Stimulated activated CD4-positive, alpha-beta T cell treated with anti-CD3 and anti-CD28 coated beads, Interleukin-1b, Interleukin-23, amount 100 ng/mL, for 24 hours (primary cell): ENCODE results near the gene PSMB7.

Source experiments
- DNase-seq, 4 experiments: peaks; one replicate each; pipeline ENCODE4 v3.0.0-alpha.2; 2020; ENCODE audit warnings: low read depth in 4 of 4, low spot score in 1 of 4

Gene PSMB7

DNA sequence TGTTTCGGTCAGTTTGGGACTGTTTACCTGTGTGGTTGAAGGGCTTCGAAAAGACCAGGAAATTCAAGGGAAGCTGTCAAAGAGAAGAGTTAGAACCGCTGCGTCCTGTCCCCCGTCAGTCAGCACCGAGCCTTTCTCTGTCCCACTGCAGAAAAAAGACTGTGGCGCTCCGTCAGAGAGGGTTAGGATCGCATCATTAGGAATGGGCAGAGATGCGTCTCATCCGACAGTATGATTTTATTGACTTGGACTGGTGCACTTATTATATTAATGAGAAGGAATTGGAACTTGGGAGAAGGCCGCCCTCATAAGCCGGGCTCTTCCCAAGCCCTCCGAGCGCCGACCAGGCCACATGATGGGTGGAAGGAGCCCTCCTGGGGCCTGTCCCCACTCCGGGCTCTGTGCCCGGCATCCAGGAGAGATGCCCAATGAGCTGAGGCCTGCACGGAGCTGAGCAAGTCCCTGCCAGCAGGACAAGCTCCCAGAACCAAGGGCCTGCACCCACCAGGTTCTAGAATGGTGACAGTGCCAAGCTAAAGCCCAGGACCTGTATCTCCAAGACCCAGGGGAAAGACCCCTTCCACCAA, 85.9 kb downstream of the PSMB7 start:
- no peak for DNase-seq

DNA sequence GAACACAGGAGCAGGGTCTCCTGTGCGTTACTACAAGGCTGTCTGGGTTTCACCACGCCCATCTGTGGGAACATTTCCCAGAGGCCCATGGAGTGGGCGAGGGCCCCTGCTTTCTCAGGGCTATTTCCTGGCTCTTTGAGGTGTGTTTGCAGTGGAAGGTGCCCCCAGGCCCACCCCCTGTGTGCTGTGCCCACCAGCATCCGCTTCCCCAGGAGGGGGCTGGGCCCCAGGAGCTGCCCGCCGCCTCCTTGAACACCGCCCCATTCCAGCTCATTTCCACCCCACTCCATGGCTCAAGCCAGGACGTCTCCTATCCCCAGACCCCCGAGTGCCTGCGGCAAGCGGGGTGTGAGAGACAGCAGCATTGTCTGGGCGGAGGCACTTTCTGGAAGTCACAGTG, 87.0 kb downstream of the PSMB7 start:
- no peak for DNase-seq

DNA sequence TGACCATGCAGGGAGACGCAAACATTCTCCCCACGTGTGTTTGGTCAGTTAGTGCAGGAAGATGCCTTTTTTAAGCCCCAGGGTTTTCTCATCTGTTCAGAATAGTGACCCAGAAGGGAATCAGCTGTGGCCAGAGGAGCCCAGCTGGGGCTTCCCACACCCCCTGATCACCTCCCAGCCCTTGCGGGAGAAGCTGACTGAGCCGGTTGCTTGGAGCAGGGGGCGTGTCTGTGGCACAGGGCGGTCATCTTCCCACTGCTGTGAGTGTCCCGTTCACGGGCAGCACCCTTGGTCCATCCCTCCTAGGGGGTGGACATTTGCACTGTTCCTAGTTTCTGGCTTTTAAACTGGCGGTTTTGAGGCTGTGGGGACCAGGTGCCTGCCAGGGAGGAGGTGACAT, 87.8 kb downstream of the PSMB7 start:
- DNase-seq, result no peak

DNA sequence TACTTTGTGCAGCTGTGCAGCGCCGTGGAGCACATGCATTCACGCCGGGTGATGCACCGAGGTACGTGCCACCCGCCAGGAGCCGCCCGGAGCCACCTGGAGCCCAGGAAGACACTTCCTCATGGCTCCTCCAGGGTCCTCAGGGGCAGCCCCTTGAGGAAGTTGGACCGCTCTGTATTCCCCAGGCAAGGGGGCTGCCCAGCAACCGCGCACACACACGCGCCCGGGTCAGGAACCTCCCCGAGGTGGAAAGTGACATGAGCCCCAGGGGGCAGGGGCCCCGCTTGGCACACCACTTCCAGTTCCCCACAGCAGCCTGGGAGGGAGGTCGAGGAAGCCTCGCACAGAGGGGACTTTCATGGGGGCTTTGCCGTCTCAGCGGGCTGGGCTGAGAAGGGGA, 88.9 kb downstream of the PSMB7 start:
- DNase-seq, result no peak

DNA sequence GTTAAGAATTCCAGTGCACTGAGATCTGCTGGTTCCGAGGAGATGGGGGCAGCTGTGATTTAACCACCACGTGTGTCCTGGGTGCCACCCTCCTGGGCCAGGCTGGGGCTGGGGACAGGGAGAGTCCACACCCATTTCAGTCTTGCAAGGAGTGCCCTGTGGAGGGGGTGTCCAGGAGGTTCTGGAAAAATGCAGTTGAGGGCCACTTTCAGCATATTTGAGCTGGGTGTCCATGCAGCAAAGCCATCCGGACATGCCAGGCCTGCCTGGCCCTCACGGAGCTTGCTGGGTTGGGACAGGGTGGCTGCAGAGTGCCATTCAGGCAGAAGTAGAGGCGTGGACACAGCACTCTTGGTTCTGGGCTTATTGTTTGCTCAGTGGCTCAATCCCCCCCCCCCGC, 89.4 kb downstream of the PSMB7 start:
- DNase-seq, result no peak

DNA sequence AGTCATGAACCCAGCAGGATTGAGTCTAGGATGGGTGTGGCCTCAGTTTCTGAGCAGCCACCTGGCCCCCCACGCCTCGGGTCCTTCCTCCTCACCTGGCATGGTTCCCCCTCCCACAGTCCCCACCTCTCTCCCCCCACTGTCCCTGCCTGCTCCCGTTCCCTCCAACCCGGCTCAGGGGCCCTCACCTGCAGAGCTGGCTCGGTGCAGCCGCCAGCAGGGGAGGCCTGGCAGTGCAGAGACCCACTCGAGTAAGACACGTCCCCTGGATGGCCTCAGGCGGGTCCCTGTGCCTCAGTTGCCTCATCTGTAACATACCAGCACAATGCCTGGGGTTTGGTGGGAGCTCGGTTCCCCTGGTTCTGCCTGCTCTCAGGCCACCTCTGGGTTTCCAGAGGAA, 91.3 kb downstream of the PSMB7 start:
- no peak for DNase-seq

DNA sequence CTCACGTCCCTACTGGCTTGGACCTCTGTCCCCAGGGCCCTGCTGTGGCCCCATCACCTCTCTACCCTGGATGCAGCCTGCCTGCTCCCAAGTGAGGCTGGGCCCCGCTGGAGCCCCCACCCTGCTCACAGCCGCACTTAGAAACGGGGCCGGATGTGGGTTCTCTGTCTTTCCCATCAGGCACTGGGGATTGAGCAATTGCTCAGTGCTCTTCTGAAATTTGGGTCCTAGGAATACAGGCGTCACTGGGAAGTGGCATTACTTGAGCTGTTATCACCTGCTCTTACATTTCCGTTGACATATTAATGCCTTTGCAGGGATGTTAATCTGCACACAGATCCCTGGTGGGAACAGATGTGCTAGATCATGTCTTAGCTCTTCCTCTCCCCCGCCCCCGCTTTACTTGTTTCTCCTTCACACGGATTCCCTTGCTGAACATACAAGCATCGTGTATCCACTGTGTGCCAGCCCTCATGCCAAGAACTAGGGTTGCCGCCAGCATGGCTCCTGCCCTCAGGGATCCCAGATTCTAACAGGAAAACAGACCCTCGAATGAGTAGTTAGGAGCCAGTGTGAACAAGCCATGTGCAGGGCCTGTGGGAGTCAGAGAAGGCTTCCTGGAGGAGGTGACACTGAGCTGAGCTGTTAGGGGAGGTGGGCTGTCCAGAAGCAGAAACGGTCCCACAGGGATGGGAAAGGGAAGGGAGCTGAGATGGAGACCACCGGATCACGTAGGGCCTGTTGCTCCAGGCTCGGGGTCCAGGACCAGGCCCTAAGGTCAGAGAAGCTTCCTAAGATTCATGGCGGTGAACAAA, 92.4 kb downstream of the PSMB7 start:
- no peak for DNase-seq

DNA sequence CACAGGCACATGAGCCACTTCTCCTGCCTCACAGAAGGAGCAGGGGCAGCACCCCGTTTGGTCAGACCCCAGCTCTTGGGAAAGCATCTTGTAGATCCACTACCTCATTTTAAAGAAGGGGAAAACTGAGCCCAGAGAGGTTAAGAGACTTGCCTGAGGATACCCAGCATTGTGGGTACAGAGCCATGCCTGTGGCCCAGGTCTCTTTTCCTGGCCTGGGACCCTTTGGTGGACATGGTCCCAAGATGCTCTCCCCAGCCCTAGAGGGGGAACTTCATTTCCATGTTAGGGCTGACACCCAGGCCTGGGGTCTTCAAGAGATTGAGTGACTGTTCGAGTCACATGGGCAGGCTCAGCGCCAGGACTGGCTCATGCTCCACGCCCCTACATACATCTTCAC, 93.3 kb downstream of the PSMB7 start:
- no peak for DNase-seq

DNA sequence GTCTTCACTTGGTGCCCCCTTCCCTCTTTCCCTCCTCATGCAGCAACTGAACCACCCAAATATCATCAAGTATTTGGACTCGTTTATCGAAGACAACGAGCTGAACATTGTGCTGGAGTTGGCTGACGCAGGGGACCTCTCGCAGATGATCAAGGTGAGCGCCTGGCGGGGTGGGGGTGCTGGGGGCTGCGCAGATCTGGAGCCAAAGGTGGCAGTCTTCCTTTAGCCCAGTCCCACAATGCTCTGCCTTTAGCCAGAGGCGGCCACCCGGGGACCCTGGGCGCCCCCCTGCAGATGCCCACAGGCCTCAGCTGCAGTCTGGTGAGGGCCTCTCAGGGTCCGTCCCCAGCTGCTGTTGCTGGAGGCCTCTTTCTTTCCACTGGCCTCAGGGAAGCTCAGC, 93.8 kb downstream of the PSMB7 start:
- DNase-seq, result no peak

DNA sequence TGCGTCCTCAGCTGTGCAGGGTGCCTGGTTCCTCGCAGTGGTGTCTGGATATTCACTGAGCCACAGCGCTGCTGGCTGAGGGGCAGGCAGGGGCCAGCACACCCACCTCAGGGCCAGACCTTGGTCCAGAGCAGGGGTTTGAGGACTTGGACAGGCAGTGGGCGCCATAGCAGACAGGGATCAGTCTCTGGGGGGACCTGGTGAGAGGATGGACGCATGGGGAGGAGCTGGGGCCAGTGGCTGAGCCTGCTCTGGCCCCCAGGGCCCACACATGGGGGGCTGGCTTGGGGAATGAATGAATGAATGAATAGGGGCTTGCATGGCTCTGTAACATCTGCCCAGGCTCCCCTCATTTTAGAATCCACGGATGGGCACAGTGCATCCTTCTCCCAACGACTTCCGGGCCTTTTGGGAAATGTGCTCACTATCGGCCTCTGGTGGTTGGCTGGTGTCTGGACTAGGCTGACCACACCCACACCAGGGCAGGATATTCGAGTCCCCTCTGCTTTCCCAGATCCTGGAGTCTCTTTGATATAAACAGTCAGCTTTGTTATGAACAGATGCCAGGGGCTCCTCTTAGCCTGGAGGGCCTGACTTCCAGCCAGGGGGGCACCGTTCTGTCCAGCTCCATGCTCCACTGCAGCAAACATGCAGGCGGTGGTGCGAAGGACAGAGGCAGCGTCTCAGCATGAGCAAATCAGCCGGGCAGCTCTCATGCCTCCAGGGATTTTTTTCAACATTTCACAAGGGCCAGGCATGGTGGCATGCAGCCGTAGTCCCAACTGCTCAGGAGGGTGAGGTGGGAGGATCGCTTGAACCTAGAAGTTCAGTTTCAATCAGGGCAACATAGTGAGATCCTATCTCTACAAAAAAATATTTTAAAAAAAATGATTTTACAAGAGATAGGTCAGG, 94.9 kb downstream of the PSMB7 start:
- peak; percentile 12 to 25 (median 21) for DNase-seq

DNA sequence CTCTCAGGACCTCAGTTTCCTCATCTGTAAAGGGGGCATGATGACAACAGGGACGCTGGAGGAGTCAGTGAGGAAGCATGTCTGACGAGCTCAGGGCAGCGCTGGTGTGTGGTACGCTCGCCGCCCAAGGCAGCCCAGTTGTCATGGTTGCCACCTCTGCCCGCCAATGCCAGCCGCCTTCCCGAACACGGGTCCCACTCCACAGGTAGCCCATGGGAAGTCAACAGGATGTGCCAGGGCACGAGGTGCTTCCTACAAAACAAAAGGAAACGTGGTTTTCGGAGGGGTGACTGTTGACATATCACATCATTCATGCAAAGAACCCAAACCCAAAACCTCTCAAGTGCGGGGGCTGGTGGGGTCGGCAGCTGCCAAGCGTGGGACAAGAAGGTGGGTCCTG, 99.4 kb downstream of the PSMB7 start:
- DNase-seq, result no peak

DNA sequence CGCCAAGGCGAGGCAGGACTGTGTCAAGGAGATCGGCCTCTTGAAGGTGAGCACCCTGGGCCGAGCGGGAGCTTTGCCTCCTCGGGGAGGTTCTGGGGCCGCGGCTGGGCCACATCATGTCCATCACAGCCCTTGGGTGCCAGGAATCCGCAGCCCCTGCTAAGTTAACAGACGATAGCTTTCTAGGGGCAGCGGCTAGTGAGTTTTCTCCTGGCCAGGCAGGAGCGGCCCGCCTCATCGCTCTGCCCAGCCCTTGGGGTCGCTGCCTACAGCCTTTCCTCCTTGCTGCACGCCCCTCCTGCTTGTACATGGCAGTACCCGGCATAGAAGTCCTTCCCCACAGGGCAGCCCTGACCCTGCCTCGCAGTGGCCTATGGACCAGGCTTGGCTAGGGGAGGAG, 101.3 kb downstream of the PSMB7 start:
- DNase-seq, result no peak

DNA sequence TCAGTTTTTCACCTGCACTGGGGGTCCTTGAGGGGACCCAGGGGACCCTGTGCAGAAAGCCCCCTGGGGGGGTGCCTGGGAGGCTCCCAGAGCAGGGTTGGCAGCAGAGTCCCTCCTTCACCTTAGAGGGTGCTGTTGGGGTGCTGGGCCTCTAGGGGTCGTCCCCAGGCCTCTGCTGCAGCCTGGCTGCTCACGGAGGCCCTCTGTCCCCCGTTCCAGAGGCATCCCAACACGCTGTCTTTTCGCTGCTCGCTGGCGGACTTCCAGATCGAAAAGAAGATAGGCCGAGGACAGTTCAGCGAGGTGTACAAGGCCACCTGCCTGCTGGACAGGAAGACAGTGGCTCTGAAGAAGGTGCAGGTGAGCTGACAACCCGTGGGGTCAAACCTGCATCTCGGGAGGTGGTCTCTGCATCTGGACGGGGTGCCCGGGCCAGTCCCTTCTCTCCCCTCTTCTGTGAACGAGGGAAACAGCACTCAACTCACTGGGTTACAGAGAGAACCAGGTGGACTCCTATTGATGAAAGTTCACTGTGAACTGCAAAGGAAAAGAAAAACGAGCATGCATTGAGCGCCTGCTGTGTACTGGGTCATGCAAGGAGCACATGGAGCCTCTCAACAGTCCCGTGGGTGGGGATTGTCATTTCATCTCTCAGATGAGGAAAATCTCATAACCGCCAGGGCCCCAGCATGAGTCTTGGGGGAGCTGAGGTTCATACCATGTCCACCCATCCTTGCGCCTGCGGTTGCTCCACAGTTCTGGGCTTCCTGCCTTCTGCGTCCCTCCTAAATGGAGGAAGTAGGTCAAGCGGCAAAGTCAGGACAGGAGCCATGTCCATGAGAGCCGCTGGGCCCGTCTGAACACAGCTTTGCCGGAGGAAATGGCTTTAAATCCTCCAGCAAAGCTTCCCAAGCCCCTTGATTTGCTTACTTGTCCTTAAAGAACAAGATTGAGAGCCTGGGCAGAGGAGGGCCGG, 102.7 kb downstream of the PSMB7 start:
- DNase-seq, result no peak

DNA sequence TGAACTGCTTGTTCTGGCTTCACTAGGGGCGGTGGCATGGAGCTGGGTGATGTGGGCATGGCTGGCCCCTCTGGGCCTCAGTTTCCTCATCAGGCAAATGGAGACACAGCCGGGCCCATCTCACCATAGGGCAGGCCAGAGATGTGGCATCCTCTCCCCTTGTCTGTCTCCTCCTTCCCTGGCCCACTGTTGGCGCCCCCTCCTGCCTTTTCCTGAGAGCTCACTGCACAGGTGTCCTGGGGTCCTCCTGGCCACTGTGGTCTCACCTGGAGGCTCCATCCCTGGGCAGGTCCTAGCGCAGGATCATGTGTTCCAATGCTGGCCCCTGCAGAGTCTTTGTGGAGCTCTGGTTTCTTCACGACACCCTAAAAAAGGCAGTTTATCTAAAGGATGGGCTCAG, 104.0 kb downstream of the PSMB7 start:
- DNase-seq, result no peak

DNA sequence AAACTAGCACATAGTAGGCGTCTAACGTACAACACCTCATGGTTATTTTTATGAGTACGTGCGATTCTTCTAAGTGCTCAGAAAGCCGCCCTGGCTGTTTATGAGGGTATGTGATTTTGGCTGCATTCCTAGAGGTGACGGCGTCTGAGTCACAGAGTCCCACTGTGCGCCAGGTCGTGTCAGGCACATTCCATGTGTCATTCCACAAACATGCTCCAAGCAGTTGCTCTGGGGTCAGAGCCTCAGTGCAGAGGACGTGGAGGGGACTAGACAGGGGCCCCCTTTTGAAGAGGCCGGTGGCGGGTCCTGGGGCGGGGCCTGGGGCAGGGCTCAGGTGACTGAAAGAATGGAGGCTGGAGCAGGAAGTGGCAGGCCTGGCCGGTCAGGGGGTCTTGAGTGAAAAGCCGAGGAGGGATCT, 105.6 kb downstream of the PSMB7 start:
- DNase-seq, result no peak

DNA sequence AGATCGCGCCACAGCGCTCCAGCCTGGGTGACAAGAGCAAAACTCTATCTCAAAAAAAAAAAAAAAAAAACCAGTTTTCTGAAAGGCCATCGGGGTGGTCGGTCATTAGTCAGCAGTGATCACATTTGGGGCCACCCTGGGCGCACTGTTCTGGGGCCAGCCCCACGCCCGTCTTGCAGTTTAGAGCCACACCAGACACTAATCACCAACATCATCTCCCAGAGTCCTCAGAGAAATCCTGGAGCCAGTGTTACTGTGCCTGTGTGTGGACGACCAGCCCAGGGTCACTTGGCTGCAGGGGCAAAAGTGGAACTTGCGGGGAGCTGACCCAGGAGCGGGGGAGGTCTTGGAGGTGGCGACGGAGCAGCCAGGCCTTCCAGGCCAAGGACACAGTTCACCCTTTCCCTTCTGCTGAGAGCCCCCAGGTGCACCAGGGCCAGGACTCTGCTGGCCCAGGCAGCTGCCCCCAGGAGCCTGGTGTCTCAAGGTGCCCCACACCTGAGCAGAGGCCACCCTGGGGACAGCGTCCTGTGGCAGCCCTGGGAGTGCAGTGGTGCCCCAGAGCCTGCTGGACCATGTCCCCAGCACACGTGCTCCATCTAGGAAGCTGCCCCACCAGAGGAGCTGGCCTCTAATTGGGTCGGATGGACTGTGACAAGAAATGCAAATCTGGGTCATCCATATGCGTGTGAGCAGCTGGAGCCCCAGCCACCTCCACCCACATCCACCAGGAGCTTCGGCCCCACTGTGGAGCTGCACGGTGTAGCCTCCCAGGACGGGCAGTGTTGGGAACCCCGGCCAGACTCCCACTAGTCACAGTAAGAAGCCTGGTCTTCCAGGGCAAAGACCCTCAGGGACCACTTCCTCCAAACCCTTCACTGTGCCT, 106.4 kb downstream of the PSMB7 start:
- no peak for DNase-seq

DNA sequence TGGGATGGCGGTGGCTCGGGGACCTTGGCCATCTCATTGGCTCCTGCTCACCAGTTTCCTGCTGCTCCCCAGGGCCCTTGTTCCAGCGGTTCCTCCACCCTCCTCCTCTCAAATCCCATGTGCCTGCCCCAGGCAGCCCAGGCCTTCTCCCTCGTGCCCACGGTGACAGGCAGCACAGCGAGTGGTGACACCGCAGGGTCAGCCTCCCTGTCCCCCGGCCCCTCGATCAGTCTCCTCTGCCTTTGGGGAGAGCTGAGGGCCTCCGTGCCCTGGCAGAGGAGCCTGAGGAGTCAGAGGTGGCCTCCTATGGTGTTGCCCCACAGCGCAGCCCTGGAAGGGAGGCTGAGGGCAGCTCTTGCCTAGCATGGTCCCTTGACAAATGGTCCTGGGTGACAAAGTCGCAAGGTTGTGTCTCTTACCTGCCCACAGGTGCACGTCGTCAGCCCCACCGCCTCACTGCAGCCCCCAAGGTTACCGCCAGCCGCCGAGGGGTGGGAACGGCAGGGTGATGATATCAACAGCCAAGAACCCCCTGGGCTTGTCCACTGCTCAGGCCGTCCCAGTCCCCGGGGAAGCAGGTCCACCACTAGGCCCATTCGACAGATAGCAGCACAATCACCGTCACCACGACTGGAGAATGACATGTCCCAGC, 107.7 kb downstream of the PSMB7 start:
- DNase-seq, result no peak

DNA sequence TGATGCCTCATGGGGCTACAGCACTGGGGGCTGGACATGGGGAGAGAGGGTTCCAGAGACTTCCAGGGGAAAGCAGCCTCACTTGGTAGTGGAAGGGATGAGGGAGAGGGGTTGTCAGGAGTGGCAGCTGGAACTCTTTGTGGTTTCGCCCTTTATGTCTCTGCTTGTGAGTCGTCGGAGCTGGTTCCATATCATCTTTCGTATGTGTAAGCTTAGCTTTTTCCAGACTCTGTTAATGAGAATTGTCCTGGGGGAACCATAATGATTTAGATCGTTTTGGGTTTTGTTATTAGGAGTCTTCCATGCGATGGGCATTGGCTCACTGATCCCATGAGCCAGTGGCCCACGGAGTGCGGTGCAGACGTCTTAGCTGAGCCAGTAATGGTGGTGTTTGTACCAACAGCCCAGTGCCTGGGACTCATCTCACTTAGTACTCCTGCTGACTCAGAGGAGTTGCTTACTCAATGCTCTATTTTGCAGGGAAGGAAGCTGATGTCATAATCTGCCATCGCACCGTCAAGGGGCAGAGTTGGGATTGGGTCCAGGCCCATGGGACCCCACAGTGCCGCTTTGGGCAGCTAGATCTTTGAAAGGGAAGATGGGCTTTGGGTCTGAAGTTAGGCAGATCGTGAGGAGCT, 109.0 kb downstream of the PSMB7 start:
- DNase-seq, result no peak

DNA sequence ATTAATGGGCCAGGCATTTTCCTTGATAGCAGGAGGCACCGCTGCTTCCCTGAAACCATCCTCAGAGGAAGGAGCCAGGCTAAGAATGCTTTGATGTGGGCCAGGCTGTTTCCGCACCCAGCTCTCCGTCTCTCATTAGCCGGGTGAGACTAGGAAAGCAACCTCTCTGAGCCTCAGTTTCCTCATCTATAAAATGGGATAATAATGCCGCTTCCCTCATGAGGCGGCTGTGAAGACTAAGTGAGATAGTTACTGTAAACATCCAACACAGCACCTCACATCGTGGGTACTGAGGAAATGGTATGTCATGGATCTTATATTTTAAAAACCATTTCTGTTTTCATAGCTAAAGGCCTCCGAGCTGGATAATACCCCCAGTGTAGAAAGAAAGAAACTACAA, 111.0 kb downstream of the PSMB7 start:
- DNase-seq, result no peak
